D721Med (cell line): Measurements from ENCODE around the gene NRXN3.

Experiments used
- DNase-seq: peaks from one replicate; pipeline ENCODE4 v3.0.0; 2011; ENCODE audit warnings: low spot score; ENCODE audit not compliant: insufficient read length
- FAIRE-seq: peaks from 2 replicates; lab custom pipeline; 2011; peaks lifted over from hg19 to GRCh38; lab: Jason Lieb, UNC
- TF ChIP-seq, protein P1 (sequence below): IDR thresholded peaks from 2 replicates; pipeline ENCODE4 v1.5.1; 2012; ENCODE audit warnings: mild to moderate bottlenecking, control low read depth; ENCODE audit not compliant: insufficient read depth; ENCODE audit errors: missing control alignments

The NRXN3 gene

DNA sequence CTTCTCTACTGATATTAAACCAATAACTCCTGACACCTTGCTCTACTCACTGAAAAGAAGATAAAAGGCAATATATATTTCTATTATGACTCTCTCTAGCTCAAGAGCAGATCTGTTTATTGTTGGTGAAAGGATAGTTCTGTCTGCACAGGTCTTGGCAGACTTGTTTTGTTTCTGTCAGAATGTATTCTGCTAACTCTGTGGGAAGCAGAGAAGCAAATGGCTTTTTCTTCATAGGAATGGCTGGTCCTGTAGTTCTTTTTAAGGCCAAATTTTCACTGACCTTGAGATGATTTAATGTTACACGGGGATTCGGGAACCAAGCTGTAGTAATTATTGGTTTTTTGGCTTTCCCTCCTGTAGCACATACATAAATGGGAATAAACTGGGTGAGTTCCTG is 1529.0 kb downstream of the NRXN3 start:
- TF ChIP-seq, protein P1, sequence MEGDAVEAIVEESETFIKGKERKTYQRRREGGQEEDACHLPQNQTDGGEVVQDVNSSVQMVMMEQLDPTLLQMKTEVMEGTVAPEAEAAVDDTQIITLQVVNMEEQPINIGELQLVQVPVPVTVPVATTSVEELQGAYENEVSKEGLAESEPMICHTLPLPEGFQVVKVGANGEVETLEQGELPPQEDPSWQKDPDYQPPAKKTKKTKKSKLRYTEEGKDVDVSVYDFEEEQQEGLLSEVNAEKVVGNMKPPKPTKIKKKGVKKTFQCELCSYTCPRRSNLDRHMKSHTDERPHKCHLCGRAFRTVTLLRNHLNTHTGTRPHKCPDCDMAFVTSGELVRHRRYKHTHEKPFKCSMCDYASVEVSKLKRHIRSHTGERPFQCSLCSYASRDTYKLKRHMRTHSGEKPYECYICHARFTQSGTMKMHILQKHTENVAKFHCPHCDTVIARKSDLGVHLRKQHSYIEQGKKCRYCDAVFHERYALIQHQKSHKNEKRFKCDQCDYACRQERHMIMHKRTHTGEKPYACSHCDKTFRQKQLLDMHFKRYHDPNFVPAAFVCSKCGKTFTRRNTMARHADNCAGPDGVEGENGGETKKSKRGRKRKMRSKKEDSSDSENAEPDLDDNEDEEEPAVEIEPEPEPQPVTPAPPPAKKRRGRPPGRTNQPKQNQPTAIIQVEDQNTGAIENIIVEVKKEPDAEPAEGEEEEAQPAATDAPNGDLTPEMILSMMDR: no peak
- FAIRE-seq: no peak
- no peak for DNase-seq

DNA sequence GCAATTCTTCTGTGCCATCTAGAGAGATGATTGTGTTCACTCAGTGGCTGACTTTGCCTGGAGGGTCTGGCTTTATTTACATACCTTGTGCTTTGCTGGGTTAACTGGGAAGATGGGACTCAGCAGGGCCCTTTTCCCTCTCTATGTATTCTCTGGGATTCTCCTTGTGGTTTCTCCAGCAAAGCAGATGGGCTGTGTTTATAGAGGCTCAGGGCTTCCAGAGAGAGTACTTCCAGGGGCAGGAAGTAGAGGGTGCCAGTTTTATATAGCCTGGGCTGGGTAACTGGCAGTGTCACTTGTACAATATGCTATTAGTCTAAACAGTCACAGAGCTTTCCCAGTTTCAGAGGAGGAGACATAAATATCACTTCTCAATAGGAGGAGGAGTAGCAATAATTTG is 1531.2 kb downstream of the NRXN3 start:
- FAIRE-seq (no peak), DNase-seq (no peak)
- TF ChIP-seq, protein P1: no peak

DNA sequence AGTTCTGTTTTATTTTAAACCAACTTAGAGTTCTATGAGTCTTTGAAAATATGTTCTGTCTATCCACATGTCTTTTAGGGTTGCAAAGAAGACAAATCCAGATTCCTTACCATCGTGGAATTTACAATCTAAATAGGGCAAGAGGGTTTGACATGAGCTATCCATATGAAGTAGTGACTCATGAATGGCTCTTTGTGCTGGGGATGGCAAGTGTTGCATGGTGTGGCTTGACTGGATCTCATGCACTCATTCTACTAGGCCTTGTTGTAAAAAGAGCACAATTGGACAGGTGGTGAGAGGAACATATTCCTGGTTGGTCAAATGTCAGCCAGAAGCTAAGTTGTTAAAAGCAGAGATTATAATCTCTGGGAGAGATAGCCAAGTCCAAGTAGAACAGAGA is 1532.0 kb downstream of the NRXN3 start:
- no peak for DNase-seq
- TF ChIP-seq, protein P1: no peak
- no peak for FAIRE-seq

- TF ChIP-seq, protein P1: no peak
- no peak for FAIRE-seq
- no peak for DNase-seq
Observed at GRCh38 chr14:79703209-79703608, 1533.0 kb downstream of the NRXN3 start.

GRCh38 chr14:79704041-79704807 is 1534.1 kb downstream of the NRXN3 start:
- FAIRE-seq (no peak), DNase-seq (no peak)
- TF ChIP-seq, protein P1: no peak

- FAIRE-seq: no peak
Observed at GRCh38 chr14:79705126-79705894, 1535.1 kb downstream of the NRXN3 start.

More at GRCh38 chr14:79705126-79705894, 1535.1 kb downstream of the NRXN3 start:
- DNase-seq: no peak
- TF ChIP-seq, protein P1: no peak
